Chondrocyte (in vitro differentiated cells): ENCODE measurements around the gene COL16A1. TPM values are rescaled to one million over a fixed set of nuclear protein-coding genes. Genes with fewer than 3 reads are reported as not detected.

Experiments
- DNase-seq: peaks from one replicate; pipeline ENCODE4 v3.0.0; 2021; ENCODE audit warnings: mixed read lengths, low spot score
- H3K27ac Mint-ChIP-seq: one replicate; pipeline ENCODE4 v1.8.0; 2021; ENCODE audit warnings: mild to moderate bottlenecking, moderate library complexity, mixed read lengths; ENCODE audit not compliant: unreplicated experiment
- H3K27me3 Mint-ChIP-seq: 2 replicates; pipeline ENCODE4 v1.8.0; 2021; ENCODE audit warnings: low read depth, mixed read lengths
- H3K36me3 Mint-ChIP-seq: 2 replicates; pipeline ENCODE4 v1.8.0; 2021; ENCODE audit warnings: low read depth, mixed read lengths
- H3K4me1 Mint-ChIP-seq: 2 replicates; pipeline ENCODE4 v1.8.0; 2021; ENCODE audit warnings: low read depth, mild to moderate bottlenecking, mixed read lengths
- H3K4me3 Mint-ChIP-seq: one replicate; pipeline ENCODE4 v1.8.0; 2021; ENCODE audit warnings: mild to moderate bottlenecking, moderate library complexity, mixed read lengths; ENCODE audit not compliant: unreplicated experiment
- H3K9me3 Mint-ChIP-seq: 2 replicates; pipeline ENCODE4 v1.8.0; 2021; ENCODE audit warnings: low read depth, mixed read lengths
- total RNA-seq: library from RNA; stranded (reverse); gene quantifications from 3 replicates; pipeline ENCODE4 v1.2.1, GENCODE V29; 2021
- TF ChIP-seq, protein P1 (sequence below): fragments of 200-600 bp; sonication (generic); IDR thresholded peaks from 2 replicates; pipeline ENCODE4 v1.5.0; 2021; ENCODE audit warnings: antibody characterized with exemption, mild to moderate bottlenecking, moderate library complexity

Gene COL16A1
- total RNA-seq, 1 donor from 2014 or later = 230 TPM

DNA sequence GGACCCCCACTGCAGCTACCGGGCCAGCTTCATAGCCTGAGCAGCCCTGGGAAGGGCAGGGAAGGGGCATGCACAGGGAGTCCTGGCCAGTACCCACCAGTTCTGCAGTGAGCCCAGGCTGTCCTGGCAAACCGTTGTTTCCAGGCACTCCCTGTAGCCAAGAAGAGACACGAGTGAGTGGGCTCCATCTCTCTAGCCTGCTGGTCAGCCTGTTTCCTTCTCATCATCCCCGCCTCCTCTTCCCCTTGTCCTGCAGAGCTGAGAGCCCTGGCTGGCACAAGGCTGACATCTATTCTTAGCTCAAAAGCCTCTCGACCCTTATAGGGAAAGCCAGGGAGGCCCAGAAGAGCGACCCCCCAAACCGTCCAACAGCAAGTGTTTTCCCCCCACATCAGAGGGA lies 28.7 kb downstream of the COL16A1 start:
- H3K27ac Mint-ChIP-seq = peak overlapping the region; percentile 22
- H3K4me3 Mint-ChIP-seq = no peak overlapping the region
- DNase-seq = no peak
- TF ChIP-seq, protein P1, sequence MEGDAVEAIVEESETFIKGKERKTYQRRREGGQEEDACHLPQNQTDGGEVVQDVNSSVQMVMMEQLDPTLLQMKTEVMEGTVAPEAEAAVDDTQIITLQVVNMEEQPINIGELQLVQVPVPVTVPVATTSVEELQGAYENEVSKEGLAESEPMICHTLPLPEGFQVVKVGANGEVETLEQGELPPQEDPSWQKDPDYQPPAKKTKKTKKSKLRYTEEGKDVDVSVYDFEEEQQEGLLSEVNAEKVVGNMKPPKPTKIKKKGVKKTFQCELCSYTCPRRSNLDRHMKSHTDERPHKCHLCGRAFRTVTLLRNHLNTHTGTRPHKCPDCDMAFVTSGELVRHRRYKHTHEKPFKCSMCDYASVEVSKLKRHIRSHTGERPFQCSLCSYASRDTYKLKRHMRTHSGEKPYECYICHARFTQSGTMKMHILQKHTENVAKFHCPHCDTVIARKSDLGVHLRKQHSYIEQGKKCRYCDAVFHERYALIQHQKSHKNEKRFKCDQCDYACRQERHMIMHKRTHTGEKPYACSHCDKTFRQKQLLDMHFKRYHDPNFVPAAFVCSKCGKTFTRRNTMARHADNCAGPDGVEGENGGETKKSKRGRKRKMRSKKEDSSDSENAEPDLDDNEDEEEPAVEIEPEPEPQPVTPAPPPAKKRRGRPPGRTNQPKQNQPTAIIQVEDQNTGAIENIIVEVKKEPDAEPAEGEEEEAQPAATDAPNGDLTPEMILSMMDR = no peak
- H3K36me3 Mint-ChIP-seq = peaks cover 23% of the 10 kb centered on the region
- no peaks in the 10 kb centered on the region for H3K9me3 Mint-ChIP-seq
- peaks cover 36% of the 10 kb centered on the region for H3K4me1 Mint-ChIP-seq
- no peaks in the 10 kb centered on the region for H3K27me3 Mint-ChIP-seq

DNA sequence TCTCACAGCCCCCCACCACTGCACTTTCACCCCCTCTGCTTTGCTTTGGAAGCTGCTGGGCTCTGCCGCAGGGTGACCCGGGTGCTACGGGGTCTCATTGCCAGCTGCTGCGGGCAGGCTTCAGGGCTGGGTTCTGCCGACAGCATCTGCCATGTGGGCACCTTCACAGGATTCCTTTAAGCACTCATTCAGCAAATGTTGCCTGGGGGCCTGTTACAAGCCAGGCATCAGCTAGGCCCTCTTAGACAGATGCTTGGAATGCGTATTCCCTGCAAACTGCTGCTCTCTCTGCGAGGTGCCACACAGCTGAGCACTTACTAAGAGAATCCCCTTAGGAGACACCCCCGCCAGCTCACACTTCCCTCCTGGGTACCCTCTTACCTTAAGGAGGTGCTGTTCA lies 29.2 kb downstream of the COL16A1 start:
- Mint-ChIP-seq H3K27ac (no peak overlapping the region), H3K9me3 (no peaks in the 10 kb centered on the region), H3K27me3 (no peaks in the 10 kb centered on the region), H3K4me1 (peaks cover 42% of the 10 kb centered on the region), H3K4me3 (no peak overlapping the region), H3K36me3 (peaks cover 21% of the 10 kb centered on the region)
- no peak for DNase-seq
- TF ChIP-seq, protein P1 = no peak

DNA sequence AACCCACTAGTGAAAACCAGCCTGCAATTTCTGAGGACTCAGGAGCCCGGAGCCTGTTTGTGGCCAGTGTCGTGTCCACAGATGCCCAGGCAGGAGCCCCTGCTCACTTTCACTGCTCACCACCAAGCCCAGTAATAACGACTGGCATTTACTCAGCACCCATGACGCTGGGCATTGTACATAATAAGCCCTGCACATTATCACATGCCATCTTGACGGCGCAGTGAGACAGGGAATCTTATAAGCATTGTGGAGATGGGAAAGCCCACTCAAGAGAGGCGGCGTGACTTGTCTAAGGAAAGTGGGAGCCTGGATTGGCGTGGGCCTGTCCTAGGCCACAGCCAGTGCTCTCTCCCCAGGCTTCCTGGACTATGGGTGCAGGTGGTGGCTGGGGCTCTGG lies 30.4 kb downstream of the COL16A1 start:
- no peak for DNase-seq
- Mint-ChIP-seq H3K4me3 (no peak overlapping the region), H3K4me1 (peaks cover 54% of the 10 kb centered on the region), H3K27me3 (no peaks in the 10 kb centered on the region), H3K27ac (no peak overlapping the region), H3K9me3 (no peaks in the 10 kb centered on the region), H3K36me3 (peaks cover 18% of the 10 kb centered on the region)
- TF ChIP-seq, protein P1 = no peak

DNA sequence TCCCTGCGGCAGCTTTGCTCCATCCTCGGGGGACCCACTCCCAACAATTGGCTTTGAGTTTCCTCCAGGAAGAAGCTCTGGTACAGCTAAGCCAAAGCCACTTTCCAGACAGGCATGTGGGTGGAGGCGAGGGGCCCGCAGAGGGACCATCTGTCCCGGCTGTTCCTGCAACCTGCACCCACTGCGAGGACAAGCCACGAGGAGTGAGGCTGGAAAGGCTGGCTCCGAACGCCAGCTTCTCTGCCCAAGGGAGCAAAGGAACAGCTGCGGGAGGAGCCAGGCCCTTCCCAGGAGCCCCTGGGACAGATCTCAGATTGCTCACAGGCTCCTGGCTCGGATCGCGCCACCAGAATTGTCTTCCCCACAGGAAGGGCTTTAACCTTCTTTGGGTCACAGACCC lies 30.8 kb downstream of the COL16A1 start:
- no peak for DNase-seq
- no peaks in the 10 kb centered on the region for H3K9me3 Mint-ChIP-seq
- TF ChIP-seq, protein P1 = no peak
- H3K4me1 Mint-ChIP-seq = peaks cover 58% of the 10 kb centered on the region
- no peaks in the 10 kb centered on the region for H3K27me3 Mint-ChIP-seq
- H3K27ac Mint-ChIP-seq = peak overlapping the region; percentile 61
- no peak overlapping the region for H3K4me3 Mint-ChIP-seq
- peaks cover 18% of the 10 kb centered on the region for H3K36me3 Mint-ChIP-seq

DNA sequence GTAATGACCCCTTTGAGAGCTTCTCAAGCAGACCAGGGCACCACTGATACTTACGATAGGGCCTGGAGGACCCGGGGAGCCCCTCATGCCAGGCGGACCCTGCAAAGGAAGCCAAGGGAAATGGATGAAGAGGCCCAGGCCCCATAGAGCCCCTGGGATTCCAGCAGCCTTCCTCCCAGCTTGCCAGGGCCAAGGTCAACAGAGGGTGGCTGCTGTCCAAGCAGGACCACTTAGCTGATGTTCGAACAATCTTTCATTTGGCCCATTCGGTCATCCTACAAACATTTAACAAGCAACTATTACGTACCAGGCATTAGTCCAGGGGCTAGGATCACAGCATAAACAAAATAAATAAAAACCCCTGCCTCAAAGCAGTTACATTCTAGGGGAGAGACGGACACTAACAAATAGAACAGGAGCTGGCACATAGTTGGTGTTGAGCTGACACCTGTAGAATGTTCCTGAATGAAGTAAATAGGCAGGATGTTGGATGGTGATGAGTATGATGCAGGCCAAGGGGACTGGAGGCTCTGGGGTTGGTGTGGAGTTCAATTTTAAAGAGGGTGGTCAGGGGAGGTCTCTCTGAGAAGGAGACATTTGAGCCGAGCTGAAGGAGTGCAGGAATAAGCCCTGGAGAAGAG lies 32.1 kb downstream of the COL16A1 start:
- Mint-ChIP-seq H3K27ac (peak overlapping the region; percentile 34), H3K36me3 (peaks cover 14% of the 10 kb centered on the region), H3K27me3 (no peaks in the 10 kb centered on the region), H3K4me1 (peaks cover 70% of the 10 kb centered on the region), H3K9me3 (no peaks in the 10 kb centered on the region), H3K4me3 (no peak overlapping the region)
- TF ChIP-seq, protein P1 = no peak
- DNase-seq = no peak
